Nephron (organoid): ENCODE measurements around the gene PCGF3.
"Not testable (repeated sequence)": the region's sequence is repeated elsewhere in the genome, so short reads cannot be mapped to it uniquely, and the experiment has no call there.

Experiments
- H3K27ac Mint-ChIP-seq, 3 experiments: 2 replicates each; pipeline ENCODE4 v1.8.0; 2020; ENCODE audit warnings: mixed read lengths in 3 of 3, mild to moderate bottlenecking in 2 of 3, moderate library complexity in 1 of 3
- H3K27me3 Mint-ChIP-seq: 2 replicates; pipeline ENCODE4 v1.8.0; 2021; ENCODE audit warnings: low read depth, mild to moderate bottlenecking, moderate library complexity, mixed read lengths
- H3K36me3 Mint-ChIP-seq: 2 replicates; pipeline ENCODE4 v1.8.0; 2020; ENCODE audit warnings: low read depth, mixed read lengths
- H3K4me1 Mint-ChIP-seq: 2 replicates; pipeline ENCODE4 v1.8.0; 2020; ENCODE audit warnings: mixed read lengths
- H3K4me3 Mint-ChIP-seq, 3 experiments: 2 replicates each; pipeline ENCODE4 v1.8.0; 2020; ENCODE audit warnings: mild to moderate bottlenecking in 3 of 3, mixed read lengths in 3 of 3, moderate library complexity in 2 of 3
- H3K9me3 Mint-ChIP-seq: 2 replicates; pipeline ENCODE4 v1.8.0; 2020; ENCODE audit warnings: mixed read lengths
- TF ChIP-seq, protein P1 (sequence below), 3 experiments: fragments of 200-600 bp; sonication (generic); IDR thresholded peaks; one replicate each; pipeline ENCODE4 v1.5.0; 2021; ENCODE audit warnings: antibody characterized with exemption in 3 of 3; ENCODE audit not compliant: unreplicated experiment in 3 of 3

Gene PCGF3

DNA sequence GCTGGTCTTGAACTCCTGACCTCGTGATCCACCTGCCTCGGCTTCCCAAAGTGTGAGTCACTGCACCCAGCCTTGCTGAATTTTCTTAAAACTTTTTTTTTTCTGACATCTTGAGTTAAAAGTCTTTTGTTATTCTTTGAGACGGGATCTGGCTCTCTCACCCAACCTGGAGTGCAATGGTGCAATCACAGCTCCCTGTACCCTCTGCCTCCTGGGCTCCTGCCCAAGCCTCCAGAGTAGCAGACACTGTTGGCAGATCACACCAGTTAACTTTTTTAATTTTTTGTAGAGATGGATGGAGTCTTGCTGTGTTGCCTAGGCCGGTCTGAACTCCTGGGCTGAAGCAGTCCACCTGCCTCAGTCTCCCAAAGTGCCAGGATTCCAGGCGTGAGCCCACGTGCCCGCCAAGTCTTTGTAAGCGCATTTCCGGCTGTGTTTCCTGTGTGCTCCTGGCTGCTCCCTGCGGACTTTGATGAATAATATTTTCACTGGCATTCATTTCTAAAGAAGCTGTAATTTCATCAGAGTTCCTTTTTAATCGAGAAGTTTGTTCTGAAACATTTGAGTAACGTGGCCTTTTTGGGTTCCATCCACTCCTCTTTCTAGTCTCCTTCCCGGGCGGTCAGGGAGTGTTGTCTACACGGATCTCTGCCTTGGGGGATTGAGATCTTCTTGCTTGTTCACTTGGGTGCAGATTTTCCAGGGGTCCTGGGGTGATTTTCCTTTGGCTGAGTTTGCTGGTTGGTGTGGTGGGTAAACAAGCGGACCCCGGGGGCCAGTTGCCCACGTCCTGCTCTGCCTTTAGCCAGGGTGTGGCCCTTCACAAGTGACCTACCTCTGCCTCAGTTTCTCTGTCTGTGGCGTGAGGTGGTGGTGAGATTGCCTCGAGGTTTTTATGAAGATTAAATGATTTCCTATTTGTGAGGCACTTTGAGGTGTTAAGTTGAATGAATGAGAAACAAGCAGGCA is 44.4 kb downstream of the PCGF3 start:
- Mint-ChIP-seq H3K27ac (peak overlapping the region in 2 of 3 experiments; percentile 35 to 82), H3K27me3 (no peaks in the 10 kb centered on the region), H3K36me3 (peaks cover 59% of the 10 kb centered on the region), H3K4me3 (no peak overlapping the region), H3K9me3 (no peaks in the 10 kb centered on the region), H3K4me1 (peaks cover 30% of the 10 kb centered on the region)
- TF ChIP-seq, protein P1, sequence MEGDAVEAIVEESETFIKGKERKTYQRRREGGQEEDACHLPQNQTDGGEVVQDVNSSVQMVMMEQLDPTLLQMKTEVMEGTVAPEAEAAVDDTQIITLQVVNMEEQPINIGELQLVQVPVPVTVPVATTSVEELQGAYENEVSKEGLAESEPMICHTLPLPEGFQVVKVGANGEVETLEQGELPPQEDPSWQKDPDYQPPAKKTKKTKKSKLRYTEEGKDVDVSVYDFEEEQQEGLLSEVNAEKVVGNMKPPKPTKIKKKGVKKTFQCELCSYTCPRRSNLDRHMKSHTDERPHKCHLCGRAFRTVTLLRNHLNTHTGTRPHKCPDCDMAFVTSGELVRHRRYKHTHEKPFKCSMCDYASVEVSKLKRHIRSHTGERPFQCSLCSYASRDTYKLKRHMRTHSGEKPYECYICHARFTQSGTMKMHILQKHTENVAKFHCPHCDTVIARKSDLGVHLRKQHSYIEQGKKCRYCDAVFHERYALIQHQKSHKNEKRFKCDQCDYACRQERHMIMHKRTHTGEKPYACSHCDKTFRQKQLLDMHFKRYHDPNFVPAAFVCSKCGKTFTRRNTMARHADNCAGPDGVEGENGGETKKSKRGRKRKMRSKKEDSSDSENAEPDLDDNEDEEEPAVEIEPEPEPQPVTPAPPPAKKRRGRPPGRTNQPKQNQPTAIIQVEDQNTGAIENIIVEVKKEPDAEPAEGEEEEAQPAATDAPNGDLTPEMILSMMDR (IDR thresholded peaks at IDR 0.05; ENCODE audit: unreplicated experiment in 3 of 3): no peak

DNA sequence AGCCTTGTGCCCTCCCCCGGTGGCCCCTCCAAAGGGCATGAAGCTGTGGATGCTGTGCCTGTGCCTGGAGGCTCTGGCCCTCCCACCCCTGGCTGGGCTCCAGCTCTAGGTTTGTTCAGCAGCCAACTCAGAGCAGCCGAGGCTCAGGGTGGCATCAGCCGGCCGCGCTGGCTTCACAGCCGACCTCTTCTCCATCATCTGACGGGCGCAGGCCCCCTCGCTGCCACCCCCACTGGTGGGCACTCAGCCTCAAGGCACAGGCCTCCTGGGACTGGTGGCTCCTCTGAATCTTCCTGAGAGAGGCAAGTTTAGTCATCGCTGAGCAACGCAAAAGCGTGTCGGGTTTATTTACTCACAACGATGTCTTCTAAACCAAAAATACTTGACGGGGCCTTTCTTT is 46.0 kb downstream of the PCGF3 start:
- H3K27ac Mint-ChIP-seq: peak overlapping the region; percentile 78 to 82 (median 80)
- H3K36me3 Mint-ChIP-seq: peaks cover 71% of the 10 kb centered on the region
- H3K4me3 Mint-ChIP-seq: no peak overlapping the region
- TF ChIP-seq, protein P1 (IDR thresholded peaks at IDR 0.05; ENCODE audit: unreplicated experiment in 3 of 3): no peak
- peaks cover 36% of the 10 kb centered on the region for H3K4me1 Mint-ChIP-seq
- no peaks in the 10 kb centered on the region for H3K9me3 Mint-ChIP-seq
- H3K27me3 Mint-ChIP-seq: no peaks in the 10 kb centered on the region

DNA sequence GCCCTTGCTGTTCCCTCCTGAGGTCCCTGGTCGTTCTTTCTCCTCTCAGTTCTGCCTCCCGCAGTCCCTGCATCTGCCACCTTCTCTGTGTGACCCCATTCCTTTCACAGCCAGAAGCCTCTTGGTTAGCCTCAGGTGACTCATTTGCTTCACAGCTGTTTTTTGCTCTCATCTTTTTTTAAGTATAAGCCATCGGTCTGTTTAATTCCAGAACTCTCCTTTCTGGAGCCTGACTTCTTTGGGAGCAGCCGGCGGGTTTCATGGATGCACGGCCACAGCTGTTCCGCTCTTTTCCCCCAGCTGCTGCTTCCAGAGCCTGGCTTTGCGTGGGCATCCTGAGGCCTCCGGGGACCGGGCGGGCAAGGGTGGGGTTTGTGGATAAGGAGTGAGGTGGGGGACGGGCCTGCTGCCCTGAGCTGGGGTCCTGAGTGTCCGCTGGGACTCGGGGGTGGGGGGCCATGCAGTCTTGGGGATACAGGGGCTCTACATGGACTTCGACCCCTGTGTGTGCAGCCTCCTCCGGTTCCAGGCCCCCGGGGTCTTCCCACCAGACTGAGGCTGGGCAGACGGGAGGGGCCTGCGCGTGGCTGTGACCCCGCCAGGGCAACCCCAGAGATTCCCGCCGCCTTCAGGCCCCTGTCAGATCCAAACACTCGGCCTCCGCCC is 46.7 kb downstream of the PCGF3 start:
- H3K4me1 Mint-ChIP-seq: peaks cover 36% of the 10 kb centered on the region
- TF ChIP-seq, protein P1 (IDR thresholded peaks at IDR 0.05; ENCODE audit: unreplicated experiment in 3 of 3): no peak
- no peaks in the 10 kb centered on the region for H3K9me3 Mint-ChIP-seq
- peak overlapping the region; percentile 78 to 82 (median 80) for H3K27ac Mint-ChIP-seq
- peak overlapping the region in 2 of 3 experiments; percentile 48 to 50 for H3K4me3 Mint-ChIP-seq
- H3K36me3 Mint-ChIP-seq: peaks cover 78% of the 10 kb centered on the region
- no peaks in the 10 kb centered on the region for H3K27me3 Mint-ChIP-seq

DNA sequence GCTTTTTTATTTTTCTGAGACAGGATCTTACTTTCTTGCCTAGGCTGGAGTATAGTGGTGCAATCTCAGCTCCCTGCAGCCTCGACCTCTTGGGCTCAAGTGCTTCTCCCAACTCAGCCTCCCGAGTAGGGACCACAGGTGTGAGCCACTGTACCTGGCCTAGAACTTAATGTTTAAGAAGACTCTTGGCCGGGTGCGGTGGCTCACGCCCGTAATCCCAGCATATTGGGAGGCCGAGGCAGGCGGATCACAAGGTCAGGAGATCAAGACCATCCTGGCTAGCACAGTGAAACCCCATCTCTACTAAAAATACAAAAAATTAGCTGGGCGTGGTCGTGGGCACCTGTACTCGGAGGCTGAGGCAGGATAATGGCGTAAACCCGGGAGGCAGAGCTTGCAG is 47.6 kb downstream of the PCGF3 start:
- H3K27ac Mint-ChIP-seq, H3K9me3 Mint-ChIP-seq, H3K27me3 Mint-ChIP-seq, H3K4me3 Mint-ChIP-seq: not testable (repeated sequence)
- Mint-ChIP-seq H3K36me3 (peaks cover 80% of the 10 kb centered on the region), H3K4me1 (peaks cover 31% of the 10 kb centered on the region)

DNA sequence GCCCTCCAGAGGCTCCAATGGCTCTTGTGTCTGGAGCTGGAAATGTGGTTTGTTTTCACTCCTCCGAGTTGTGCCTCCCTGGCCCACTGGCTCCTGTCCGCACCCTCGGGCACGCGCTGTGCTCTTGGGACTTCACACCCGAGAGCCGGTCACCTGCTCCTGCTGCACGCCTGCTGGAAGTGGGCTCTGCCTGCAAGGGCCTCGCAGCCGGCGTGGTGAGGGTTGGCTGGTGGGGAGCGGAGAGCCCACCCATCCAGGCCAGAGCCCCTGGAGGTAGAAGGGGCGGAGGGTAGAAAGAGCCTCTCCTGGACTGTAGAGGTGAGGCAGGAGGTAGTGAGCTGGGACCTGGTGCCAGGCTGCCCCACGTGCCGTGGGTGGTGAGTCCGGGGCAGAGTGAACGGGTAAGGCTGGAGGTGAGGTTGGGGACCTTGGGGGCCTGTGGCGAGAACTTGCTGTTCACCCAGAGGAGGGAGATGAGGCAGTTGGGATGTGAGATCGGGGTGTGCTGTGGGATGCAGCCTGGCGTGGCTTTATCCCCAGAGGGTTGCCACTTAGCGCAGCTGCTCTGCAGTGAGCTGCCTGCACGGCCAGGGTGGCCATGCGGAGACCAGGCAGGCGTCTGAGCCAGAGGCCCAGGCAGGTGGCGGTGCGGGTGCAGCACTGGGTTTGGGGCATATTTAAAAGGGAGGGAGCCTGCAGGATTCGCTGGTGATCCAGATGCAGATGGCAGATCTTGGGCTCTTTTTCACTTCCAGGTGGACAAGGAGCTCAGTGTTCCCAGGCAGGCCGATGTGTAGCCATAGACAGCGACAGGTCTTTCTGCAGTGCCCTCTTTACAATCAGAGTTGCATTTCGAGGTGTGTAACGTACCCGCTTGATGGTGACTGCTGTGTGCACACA is 48.8 kb downstream of the PCGF3 start:
- Mint-ChIP-seq H3K4me1 (peaks cover 31% of the 10 kb centered on the region), H3K27me3 (no peaks in the 10 kb centered on the region)

More for the DNA sequence above, 48.8 kb downstream of the PCGF3 start:
- Mint-ChIP-seq H3K9me3 (no peaks in the 10 kb centered on the region), H3K27ac (no peak overlapping the region), H3K36me3 (peaks cover 74% of the 10 kb centered on the region), H3K4me3 (no peak overlapping the region)
- TF ChIP-seq, protein P1 (IDR thresholded peaks at IDR 0.05; ENCODE audit: unreplicated experiment in 3 of 3): no peak
